ENCODE results near the gene ADCY6. TPM values are rescaled to one million over a fixed set of nuclear protein-coding genes. Genes with fewer than 3 reads are reported as not detected.
A peak's percentile ranks its signal among the peaks of the same experiment; 100 is the strongest.

The ADCY6 gene
- total and polyA plus RNA-seq, 2 donors (not counting 3 experiments of a cell fraction or from before 2014, with no cell fraction given), result 37.0 to 46.2 TPM

- FAIRE-seq (no peak), DNase-seq (ENCODE audit: low read depth, low spot score) (peak; percentile 12)
- no peaks in the 10 kb centered on the region for H4K20me1 ChIP-seq (replicated peaks; ENCODE audit: control insufficient read depth, extremely low read depth, insufficient read depth, low read length)
- TF ChIP-seq CTCF (IDR thresholded peaks at IDR 0.05; ENCODE audit: extremely low read depth in 1 of 2, insufficient read depth in 1 of 2, low read depth in 1 of 2, low read length in 2 of 2), result no peak
- TF ChIP-seq MAX (IDR thresholded peaks at IDR 0.05; ENCODE audit: insufficient read depth, insufficient read length), result no peak
- TF ChIP-seq EZH2 (IDR thresholded peaks at IDR 0.05; ENCODE audit: borderline replicate concordance, low read depth, low read length, severe bottlenecking), result no peak
- no peak for TF ChIP-seq MYC (IDR thresholded peaks at IDR 0.05; ENCODE audit: low read depth, low read length)
- TF ChIP-seq POLR2A (IDR thresholded peaks at IDR 0.05; ENCODE audit: low read depth, low read length), result no peak
- TF ChIP-seq POLR2AphosphoS5 (IDR thresholded peaks at IDR 0.05; ENCODE audit: insufficient read depth, low read depth, low read length), result no peak
- TF ChIP-seq GATA2 (IDR thresholded peaks at IDR 0.05; ENCODE audit: insufficient read depth, insufficient read length, low read depth, low read length), result no peak
- TF ChIP-seq JUN (IDR thresholded peaks at IDR 0.05; ENCODE audit: borderline replicate concordance, insufficient read depth, insufficient read length, low read depth), result no peak
- TF ChIP-seq FOS (IDR thresholded peaks at IDR 0.05; ENCODE audit: borderline replicate concordance, insufficient read depth, low read length), result no peak
- peak overlapping the region; percentile 58 to 84 (median 59) for H3K4me3 ChIP-seq (replicated peaks in 1 of 3; ENCODE audit: insufficient read depth in 1 of 3, low read depth in 1 of 3, low read length in 3 of 3)
- peak overlapping the region; percentile 76 for H3K4me2 ChIP-seq (ENCODE audit: insufficient read depth, low read length)
- H3K4me1 ChIP-seq (ENCODE audit: control insufficient read depth, extremely low read depth, insufficient read depth, low read length), result peaks cover 10% of the 10 kb centered on the region
- dilution Hi-C loops (cut with MboI; ENCODE audit: extremely low pct_ligation_motif_present, low sequenced_read_pairs), result no loop called here
- H3K9me3 ChIP-seq (replicated peaks; ENCODE audit: control insufficient read depth, insufficient read depth, low read length), result no peaks in the 10 kb centered on the region
- H3K27ac ChIP-seq (ENCODE audit: insufficient read depth, low read depth, low read length), result no peak overlapping the region
- ChIA-PET POLR2A (no interaction called here), CTCF (interaction anchor here (1.0 to 16.5 kb wide), 4 partner anchors 9 to 31 kb away, joined by 4 to 606 read pairs (median 12); no protein-coding TSS in a partner anchor)
- no peaks in the 10 kb centered on the region for H3K27me3 ChIP-seq (ENCODE audit: control insufficient read depth in 2 of 2, insufficient read depth in 2 of 2, low read length in 2 of 2)
- H3K9ac ChIP-seq (replicated peaks; ENCODE audit: extremely low read depth, insufficient read depth, low read length), result peak overlapping the region; percentile 70
- H3K9me1 ChIP-seq (replicated peaks; ENCODE audit: control insufficient read depth, extremely low read depth, insufficient read depth, low read length), result no peaks in the 10 kb centered on the region
- BruUV-seq (replicated peaks), result no TSS peak
- no peaks in the 10 kb centered on the region for H3K36me3 ChIP-seq (ENCODE audit: control insufficient read depth in 2 of 2, extremely low read depth in 1 of 2, insufficient read depth in 2 of 2, low read length in 2 of 2)
- H3K79me2 ChIP-seq (ENCODE audit: control insufficient read depth, insufficient read depth, low read length), result peaks cover 17% of the 10 kb centered on the region
- intact Hi-C loops (cut with micrococcal nuclease), result loop anchor here (1.0 to 2.0 kb wide), 2 partner anchors 8 to 72 kb away; partner anchors contain the start of gene CCNT1
- peak overlapping the region; percentile 66 for H2AFZ ChIP-seq (ENCODE audit: low read depth, low read length)
Observed at GRCh38 chr12:48788524-48788853, 400 bp downstream of the ADCY6 start.
